ENCODE data around the gene STON2.

STON2 gene

GRCh38 chr14:81400852-81401251 lies 728 bp upstream of the STON2 start:
- H3K4me2 ChIP-seq (ENCODE audit: low read depth, low read length, poor library complexity, severe bottlenecking) = no peak overlapping the region
- no peaks in the 10 kb centered on the region for H3K9me3 ChIP-seq (ENCODE audit: insufficient read depth, low read length)
- no peak overlapping the region for H3K4me3 ChIP-seq (ENCODE audit: insufficient read depth, low read length, poor library complexity, severe bottlenecking)
- H3K27ac ChIP-seq (ENCODE audit: low read depth, low read length) = no peak overlapping the region
- H3F3A ChIP-seq (ENCODE audit: insufficient read depth) = no peaks in the 10 kb centered on the region
- TF ChIP-seq EZH2phosphoT487 (conservative IDR thresholded peaks at IDR 0.05; ENCODE audit: low read length) (no peak), CTCF (IDR thresholded peaks at IDR 0.05; ENCODE audit: insufficient read depth, low read length, poor library complexity, severe bottlenecking) (no peak)
- H3K9me2 ChIP-seq (replicated peaks; ENCODE audit: insufficient read depth, low read length) = no peaks in the 10 kb centered on the region
- H4K20me1 ChIP-seq (ENCODE audit: low read depth, low read length) = no peaks in the 10 kb centered on the region
- no peaks in the 10 kb centered on the region for H3K79me2 ChIP-seq (ENCODE audit: insufficient read depth, low read length)
- no peaks in the 10 kb centered on the region for H3K36me3 ChIP-seq (ENCODE audit: low read length)
- H3K27me3 ChIP-seq (ENCODE audit: low read length) = no peaks in the 10 kb centered on the region
- no peak overlapping the region for H2AFZ ChIP-seq (ENCODE audit: low read depth, low read length, severe bottlenecking)
- no peak overlapping the region for H3K9ac ChIP-seq (ENCODE audit: low read length)

- TF ChIP-seq EZH2phosphoT487 (conservative IDR thresholded peaks at IDR 0.05; ENCODE audit: low read length) (no peak), CTCF (IDR thresholded peaks at IDR 0.05; ENCODE audit: insufficient read depth, low read length, poor library complexity, severe bottlenecking) (no peak)
- Histone ChIP-seq H3K79me2 (ENCODE audit: insufficient read depth, low read length) (no peaks in the 10 kb centered on the region), H3K9me2 (replicated peaks; ENCODE audit: insufficient read depth, low read length) (no peaks in the 10 kb centered on the region), H3F3A (ENCODE audit: insufficient read depth) (no peaks in the 10 kb centered on the region), H3K4me2 (ENCODE audit: low read depth, low read length, poor library complexity, severe bottlenecking) (no peak overlapping the region), H3K27ac (ENCODE audit: low read depth, low read length) (no peak overlapping the region), H4K20me1 (ENCODE audit: low read depth, low read length) (no peaks in the 10 kb centered on the region), H3K36me3 (ENCODE audit: low read length) (no peaks in the 10 kb centered on the region), H3K27me3 (ENCODE audit: low read length) (no peaks in the 10 kb centered on the region), H3K9me3 (ENCODE audit: insufficient read depth, low read length) (no peaks in the 10 kb centered on the region), H3K9ac (ENCODE audit: low read length) (no peak overlapping the region), H3K4me3 (ENCODE audit: insufficient read depth, low read length, poor library complexity, severe bottlenecking) (no peak overlapping the region), H2AFZ (ENCODE audit: low read depth, low read length, severe bottlenecking) (no peak overlapping the region)
Measured at GRCh38 chr14:81398196-81398891, 1.8 kb downstream of the STON2 start.

- H3K9me2 ChIP-seq (replicated peaks; ENCODE audit: insufficient read depth, low read length) = no peaks in the 10 kb centered on the region
- TF ChIP-seq EZH2phosphoT487 (conservative IDR thresholded peaks at IDR 0.05; ENCODE audit: low read length) (no peak), CTCF (IDR thresholded peaks at IDR 0.05; ENCODE audit: insufficient read depth, low read length, poor library complexity, severe bottlenecking) (no peak)
- no peak overlapping the region for H3K27ac ChIP-seq (ENCODE audit: low read depth, low read length)
- H3K79me2 ChIP-seq (ENCODE audit: insufficient read depth, low read length) = no peaks in the 10 kb centered on the region
- H3K4me2 ChIP-seq (ENCODE audit: low read depth, low read length, poor library complexity, severe bottlenecking) = no peak overlapping the region
- no peaks in the 10 kb centered on the region for H3K36me3 ChIP-seq (ENCODE audit: low read length)
- no peaks in the 10 kb centered on the region for H3K9me3 ChIP-seq (ENCODE audit: insufficient read depth, low read length)
- H3F3A ChIP-seq (ENCODE audit: insufficient read depth) = no peaks in the 10 kb centered on the region
- H3K9ac ChIP-seq (ENCODE audit: low read length) = no peak overlapping the region
- no peak overlapping the region for H2AFZ ChIP-seq (ENCODE audit: low read depth, low read length, severe bottlenecking)
- no peak overlapping the region for H3K4me3 ChIP-seq (ENCODE audit: insufficient read depth, low read length, poor library complexity, severe bottlenecking)
- no peaks in the 10 kb centered on the region for H4K20me1 ChIP-seq (ENCODE audit: low read depth, low read length)
- H3K27me3 ChIP-seq (ENCODE audit: low read length) = no peaks in the 10 kb centered on the region
Measured at GRCh38 chr14:81396113-81396512, 4.0 kb downstream of the STON2 start.
